COLO668 (cell line): Measurements from ENCODE around the gene MT1B.

Experiments
- DNase-seq: peaks from one replicate; lab custom pipeline; 2025; ENCODE audit not compliant: unreplicated experiment; lab: John Stamatoyannopoulos, UW

Gene MT1B

GRCh38 chr16:56684926-56685590 lies 33.4 kb downstream of the MT1B start:
- DNase-seq = no peak

GRCh38 chr16:56686758-56687157 lies 35.1 kb downstream of the MT1B start:
- DNase-seq = no peak

- DNase-seq = no peak
Measured at GRCh38 chr16:56688762-56689161, 37.1 kb downstream of the MT1B start.

- DNase-seq = no peak
Measured at GRCh38 chr16:56689171-56689570, 37.5 kb downstream of the MT1B start.

GRCh38 chr16:56690420-56691122 lies 38.9 kb downstream of the MT1B start:
- no peak for DNase-seq

GRCh38 chr16:56691885-56692284 lies 40.2 kb downstream of the MT1B start:
- DNase-seq = no peak

- DNase-seq = no peak
Measured at GRCh38 chr16:56695246-56695645, 43.6 kb downstream of the MT1B start.

GRCh38 chr16:56697456-56698155 lies 45.9 kb downstream of the MT1B start:
- DNase-seq = no peak

- no peak for DNase-seq
Measured at GRCh38 chr16:56700195-56700594, 48.5 kb downstream of the MT1B start.

- DNase-seq = no peak
Measured at GRCh38 chr16:56700631-56701030, 48.9 kb downstream of the MT1B start.

- DNase-seq = no peak
Measured at GRCh38 chr16:56701534-56701933, 49.8 kb downstream of the MT1B start.
